Measurements from ENCODE around the gene AR.
"Not testable (repeated sequence)": the region's sequence is repeated elsewhere in the genome, so short reads cannot be mapped to it uniquely, and the experiment has no call there.

AR gene

DNA sequence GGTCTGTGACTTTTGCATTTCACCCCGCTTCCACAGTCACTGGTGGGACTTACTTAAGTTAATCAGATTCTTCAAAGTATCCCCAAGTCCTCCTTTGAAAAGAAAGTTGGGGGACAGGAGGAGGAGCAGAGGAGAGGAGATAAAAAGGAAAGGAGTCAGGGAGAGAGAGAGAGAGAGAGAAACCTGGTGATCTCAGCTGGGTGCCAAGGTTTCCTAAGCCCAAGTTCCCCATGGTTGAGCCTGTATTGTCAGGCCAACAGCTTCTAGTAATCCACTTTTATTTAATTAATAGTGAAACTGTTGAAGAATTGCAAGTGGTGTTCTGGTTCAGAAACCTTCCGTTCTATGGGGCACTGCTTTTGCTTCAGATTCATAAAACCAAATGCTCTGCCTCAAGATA lies 91.6 kb downstream of the AR start:
- Mint-ChIP-seq H3K27ac (no peak overlapping the region), H3K9me3 (peaks cover 4 to 12% of the 10 kb centered on the region in 2 donors), H3K4me1 (no peaks in the 10 kb centered on the region), H3K4me3 (no peak overlapping the region), H3K27me3 (no peaks in the 10 kb centered on the region), H3K36me3 (no peaks in the 10 kb centered on the region)
- DNase-seq (no peak), ATAC-seq (replicated peaks) (no peak)

DNA sequence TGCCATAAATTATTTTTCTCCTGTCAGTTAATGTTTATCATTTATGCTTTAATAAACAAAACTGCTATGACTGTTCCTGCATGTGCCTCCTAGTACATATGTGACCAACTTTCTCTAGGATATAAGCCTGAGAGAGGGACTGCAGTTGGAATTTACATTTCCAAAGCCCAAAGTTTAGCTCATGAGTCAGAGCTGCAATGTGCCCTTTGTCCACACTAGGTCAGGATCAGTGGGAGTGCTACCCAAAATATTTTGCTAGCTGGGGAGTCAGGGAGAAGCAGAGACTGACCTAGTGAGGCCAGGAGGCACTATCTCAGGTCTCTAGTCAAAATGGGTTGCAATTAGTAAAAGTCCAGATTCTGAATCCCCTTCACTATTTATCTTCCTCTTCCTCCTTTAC lies 92.7 kb downstream of the AR start:
- Mint-ChIP-seq H3K27me3 (no peaks in the 10 kb centered on the region), H3K27ac (no peak overlapping the region), H3K4me3 (no peak overlapping the region), H3K36me3 (no peaks in the 10 kb centered on the region), H3K4me1 (no peaks in the 10 kb centered on the region), H3K9me3 (peaks cover 2 to 10% of the 10 kb centered on the region in 2 donors)
- DNase-seq (no peak), ATAC-seq (replicated peaks) (no peak)

DNA sequence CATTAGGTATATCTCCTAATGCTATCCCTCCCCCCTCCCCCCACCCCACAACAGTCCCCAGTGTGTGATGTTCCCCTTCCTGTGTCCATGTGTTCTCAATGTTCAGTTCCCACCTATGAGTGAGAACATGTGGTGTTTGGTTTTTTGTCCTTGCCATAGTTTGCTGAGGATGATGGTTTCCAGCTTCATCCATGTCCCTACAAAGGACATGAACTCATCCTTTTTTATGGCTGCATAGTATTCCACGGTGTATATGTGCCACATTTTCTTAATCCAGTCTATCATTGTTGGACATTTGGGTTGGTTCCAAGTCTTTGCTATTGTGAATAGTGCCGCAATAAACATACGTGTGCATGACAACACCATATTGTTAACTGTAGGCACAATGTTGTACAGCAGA lies 93.5 kb downstream of the AR start:
- not testable (repeated sequence) for H3K4me3 Mint-ChIP-seq; H3K27ac Mint-ChIP-seq; ATAC-seq (replicated peaks); H3K27me3 Mint-ChIP-seq; H3K9me3 Mint-ChIP-seq; H3K4me1 Mint-ChIP-seq; DNase-seq; H3K36me3 Mint-ChIP-seq

DNA sequence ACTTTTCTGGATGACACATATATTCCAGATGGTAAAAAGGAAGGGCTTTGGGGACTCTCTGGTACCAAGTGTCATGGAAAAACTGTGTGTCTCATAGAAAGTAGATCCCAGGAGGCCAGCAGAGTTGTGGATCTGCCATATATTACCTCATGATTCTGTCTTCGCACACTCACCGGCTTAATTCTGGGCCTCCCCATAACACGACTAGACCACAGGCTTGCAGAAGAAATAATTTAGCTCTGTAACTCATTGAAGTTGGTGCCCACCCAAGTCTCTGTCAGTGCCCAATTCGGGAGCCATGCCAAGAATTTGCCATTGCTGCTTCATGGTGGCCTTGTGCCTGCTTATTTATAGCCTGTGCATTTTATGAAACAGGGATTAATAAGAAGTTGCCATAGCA lies 104.5 kb downstream of the AR start:
- Mint-ChIP-seq H3K4me1 (no peaks in the 10 kb centered on the region), H3K4me3 (no peak overlapping the region)
- ATAC-seq (replicated peaks), result no peak

DNA sequence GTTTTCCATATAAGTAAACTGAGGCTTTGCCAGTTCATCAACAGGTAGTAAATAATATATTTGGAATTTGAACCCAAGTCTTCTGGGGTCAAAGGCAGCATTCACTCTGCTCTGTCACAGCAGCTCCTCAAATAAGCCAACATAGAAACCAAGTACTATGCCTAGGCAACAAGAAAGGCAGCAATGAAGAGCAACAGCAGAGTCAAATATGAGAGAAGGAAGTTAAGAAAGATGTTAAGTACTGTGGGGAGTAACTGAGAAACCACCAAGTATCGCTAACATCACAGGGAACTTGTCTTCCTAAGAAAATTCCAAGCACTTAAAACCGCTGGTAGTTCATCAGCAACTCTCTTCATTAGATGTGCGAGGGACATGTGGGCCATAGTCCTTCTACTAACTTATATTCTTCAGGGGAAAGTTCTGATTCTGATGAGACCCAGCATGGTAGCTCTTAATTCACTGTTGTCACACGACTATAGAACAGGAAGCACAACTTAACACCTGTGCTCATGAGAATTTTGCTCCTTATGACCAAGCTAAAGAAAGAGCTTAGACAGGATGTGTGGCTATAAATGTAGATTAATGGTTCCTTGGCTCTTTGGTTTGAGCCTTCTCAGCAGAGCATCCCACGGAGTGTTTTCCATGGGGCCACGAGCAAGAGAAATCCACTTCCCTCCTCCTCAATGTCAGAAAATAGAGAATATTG lies 107.8 kb downstream of the AR start:
- Mint-ChIP-seq H3K27ac (no peak overlapping the region), H3K36me3 (no peaks in the 10 kb centered on the region), H3K9me3 (no peaks in the 10 kb centered on the region), H3K27me3 (no peaks in the 10 kb centered on the region), H3K4me3 (no peak overlapping the region), H3K4me1 (peaks cover 0 to 1% of the 10 kb centered on the region in 2 donors)
- DNase-seq, result no peak
- no peak for ATAC-seq (replicated peaks)

More for the DNA sequence above, 104.5 kb downstream of the AR start:
- H3K27ac Mint-ChIP-seq, result no peak overlapping the region
- H3K27me3 Mint-ChIP-seq, result no peaks in the 10 kb centered on the region
- no peaks in the 10 kb centered on the region for H3K9me3 Mint-ChIP-seq
- DNase-seq, result no peak
- no peaks in the 10 kb centered on the region for H3K36me3 Mint-ChIP-seq

DNA sequence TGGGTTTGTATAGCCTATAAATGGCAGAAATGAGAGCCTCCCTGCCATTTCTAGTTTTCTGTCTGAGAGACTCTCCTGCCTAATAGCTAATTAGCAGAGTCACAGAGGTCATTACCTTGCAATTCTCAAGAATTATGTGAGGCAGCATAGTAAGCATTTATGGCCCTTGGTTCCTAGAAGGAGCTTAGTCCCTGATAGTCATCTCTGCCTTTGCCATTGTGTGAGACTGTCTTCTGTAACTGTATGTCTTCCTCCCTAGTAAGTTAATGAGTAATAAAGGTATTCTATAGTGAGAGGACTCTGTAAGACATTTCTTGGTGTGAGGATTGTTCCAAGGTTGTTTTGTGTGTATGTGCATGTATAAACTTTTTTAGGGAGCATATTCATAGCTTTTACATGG lies 108.7 kb downstream of the AR start:
- Mint-ChIP-seq H3K27ac (no peak overlapping the region), H3K4me3 (no peak overlapping the region), H3K27me3 (no peaks in the 10 kb centered on the region), H3K4me1 (peaks cover 0 to 1% of the 10 kb centered on the region in 2 donors), H3K9me3 (no peaks in the 10 kb centered on the region), H3K36me3 (no peaks in the 10 kb centered on the region)
- no peak for DNase-seq
- no peak for ATAC-seq (replicated peaks)

DNA sequence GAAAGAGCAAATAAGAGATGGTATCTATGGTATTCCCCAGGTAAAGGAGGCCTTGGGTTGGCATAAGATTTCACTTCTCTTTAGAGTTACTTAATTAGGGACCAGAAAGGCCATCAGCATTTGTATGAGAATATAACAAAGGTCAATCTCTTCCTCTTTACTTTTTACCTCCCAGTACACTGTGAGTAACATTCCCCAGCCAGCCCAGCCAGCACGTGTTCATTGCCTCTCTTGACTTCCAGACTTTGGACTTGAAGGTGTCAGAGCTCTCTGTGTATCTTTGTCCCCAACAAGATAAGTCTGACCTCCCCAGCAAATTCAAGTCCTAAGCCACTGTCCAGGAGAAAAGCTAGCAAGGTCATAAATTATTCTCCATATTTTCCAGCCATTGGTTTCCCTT lies 110.5 kb downstream of the AR start:
- Mint-ChIP-seq H3K4me1 (peaks cover 0 to 1% of the 10 kb centered on the region in 2 donors), H3K27me3 (no peaks in the 10 kb centered on the region)

DNA sequence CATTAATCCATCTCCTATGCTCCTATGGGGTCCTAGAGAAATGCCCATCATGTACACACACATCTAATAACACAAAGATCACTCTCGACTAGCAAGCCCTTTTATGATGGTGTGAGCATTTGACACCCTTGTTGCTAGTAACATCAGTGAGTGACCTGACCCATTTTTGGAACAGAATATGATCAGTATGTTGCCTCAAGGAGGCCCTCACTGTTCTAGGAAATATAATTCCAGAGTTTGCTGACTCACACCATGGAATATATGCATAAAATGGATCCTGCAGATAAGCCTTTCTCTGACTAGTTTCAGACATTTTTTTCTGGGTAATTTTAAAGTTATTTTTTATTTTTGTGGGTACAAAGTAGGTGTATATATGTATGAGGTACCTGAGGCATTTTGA lies 121.8 kb downstream of the AR start:
- Mint-ChIP-seq H3K4me1 (no peaks in the 10 kb centered on the region), H3K27ac (no peak overlapping the region), H3K4me3 (no peak overlapping the region), H3K27me3 (no peaks in the 10 kb centered on the region), H3K36me3 (peaks cover 0 to 3% of the 10 kb centered on the region in 2 donors), H3K9me3 (peaks cover 5 to 11% of the 10 kb centered on the region in 2 donors)
- no peak for ATAC-seq (replicated peaks)
- no peak for DNase-seq

More for the DNA sequence above, 110.5 kb downstream of the AR start:
- no peak overlapping the region for H3K27ac Mint-ChIP-seq
- H3K36me3 Mint-ChIP-seq, result no peaks in the 10 kb centered on the region
- H3K9me3 Mint-ChIP-seq, result no peaks in the 10 kb centered on the region
- ATAC-seq (replicated peaks) (peak; percentile 34 to 57), DNase-seq (no peak)
- no peak overlapping the region for H3K4me3 Mint-ChIP-seq

DNA sequence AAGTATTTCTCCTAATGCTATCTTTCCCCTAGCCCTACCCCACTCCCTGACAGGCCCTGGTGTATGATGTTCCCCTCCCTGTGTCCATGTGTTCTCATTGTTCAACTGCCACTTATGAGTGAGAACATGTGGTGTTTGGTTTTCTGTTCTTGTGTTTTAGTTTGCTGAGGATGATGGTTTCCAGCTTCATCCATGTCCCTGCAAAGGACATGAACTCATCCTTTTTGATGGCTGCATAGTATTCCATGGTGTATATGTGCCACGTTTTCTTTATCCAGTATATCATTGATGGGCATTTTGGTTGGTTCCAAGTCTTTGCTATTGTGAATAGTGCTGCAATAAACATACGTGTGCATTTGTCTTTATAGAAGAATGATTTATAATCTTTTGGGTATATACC lies 126.9 kb downstream of the AR start:
- H3K27ac Mint-ChIP-seq, result not testable (repeated sequence)

DNA sequence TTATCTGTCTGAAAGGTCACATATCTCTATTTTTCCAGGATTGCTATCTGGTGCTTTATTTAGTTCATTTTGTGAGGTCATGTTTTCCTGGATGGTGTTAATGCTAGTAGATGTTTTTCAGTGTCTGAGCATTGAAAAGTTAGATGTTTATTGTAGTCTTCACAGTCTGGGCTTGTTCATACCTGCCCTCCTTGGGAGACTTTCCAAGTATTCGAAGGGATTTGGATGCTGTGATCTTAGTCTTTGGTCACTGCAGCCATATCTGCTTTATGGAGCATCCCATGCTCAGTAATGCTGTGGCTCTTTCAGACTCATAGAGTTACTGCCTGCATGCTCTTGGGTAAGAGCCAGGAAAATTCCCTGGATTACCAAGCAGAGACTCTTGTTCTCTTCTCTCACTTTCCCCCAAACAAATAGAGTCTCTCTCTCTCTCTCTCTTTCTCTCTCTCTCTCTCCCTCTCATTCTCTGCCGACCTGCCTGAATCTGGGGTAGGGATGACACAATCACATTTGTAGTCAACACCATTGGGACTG lies 130.0 kb downstream of the AR start:
- H3K4me3 Mint-ChIP-seq, result no peak overlapping the region
- H3K4me1 Mint-ChIP-seq, result no peaks in the 10 kb centered on the region
- H3K27ac Mint-ChIP-seq, result no peak overlapping the region
- H3K9me3 Mint-ChIP-seq, result peaks cover 0 to 5% of the 10 kb centered on the region in 2 donors
- no peaks in the 10 kb centered on the region for H3K36me3 Mint-ChIP-seq
- no peak for DNase-seq
- no peak for ATAC-seq (replicated peaks)
- H3K27me3 Mint-ChIP-seq, result no peaks in the 10 kb centered on the region

More for the DNA sequence above, 126.9 kb downstream of the AR start:
- not testable (repeated sequence) for H3K27me3 Mint-ChIP-seq; H3K4me1 Mint-ChIP-seq; H3K36me3 Mint-ChIP-seq; DNase-seq; H3K9me3 Mint-ChIP-seq; ATAC-seq (replicated peaks); H3K4me3 Mint-ChIP-seq

DNA sequence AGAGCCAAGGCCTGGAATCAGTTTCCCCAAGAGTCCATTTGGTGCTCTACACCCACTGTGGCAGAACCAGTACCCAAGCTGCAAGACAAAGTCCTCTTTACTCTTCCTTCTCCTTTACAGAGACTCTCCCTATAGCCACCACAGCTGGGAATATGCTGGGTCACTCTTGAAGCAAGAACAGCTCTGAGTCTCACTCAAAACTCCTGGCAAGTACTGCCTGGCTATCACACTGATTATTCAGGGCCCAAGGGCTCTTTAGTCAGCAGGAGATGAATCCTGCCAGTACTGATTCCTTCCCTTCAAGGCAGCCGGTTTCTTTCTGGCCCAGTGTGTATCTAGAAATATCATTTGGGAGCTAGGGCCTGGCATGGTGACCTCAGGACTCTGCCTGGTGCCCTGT lies 130.9 kb downstream of the AR start:
- no peak overlapping the region for H3K27ac Mint-ChIP-seq
- peaks cover 0 to 5% of the 10 kb centered on the region in 2 donors for H3K9me3 Mint-ChIP-seq
- no peaks in the 10 kb centered on the region for H3K27me3 Mint-ChIP-seq
- no peak overlapping the region for H3K4me3 Mint-ChIP-seq
- DNase-seq (no peak), ATAC-seq (replicated peaks) (no peak)
- H3K36me3 Mint-ChIP-seq, result no peaks in the 10 kb centered on the region
- H3K4me1 Mint-ChIP-seq, result no peaks in the 10 kb centered on the region

DNA sequence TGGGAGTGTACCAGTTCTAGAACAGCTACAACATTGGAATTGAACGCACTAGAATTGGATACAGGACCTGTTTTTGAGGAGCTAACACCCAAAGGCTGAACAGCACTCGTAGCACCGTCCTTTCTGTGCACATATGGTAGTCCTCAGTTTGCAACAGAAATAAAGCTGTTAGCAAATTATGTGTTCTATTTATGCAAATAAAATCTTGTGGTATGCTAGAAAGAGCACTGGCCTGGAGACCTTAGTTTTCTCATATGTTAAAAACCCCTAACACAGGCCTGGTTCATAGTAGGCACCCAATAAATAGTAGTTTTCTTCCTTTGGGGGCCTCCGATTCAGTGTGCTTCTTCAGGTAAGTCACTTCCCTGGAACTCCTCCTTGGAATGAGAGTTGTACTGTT lies 140.3 kb downstream of the AR start:
- ATAC-seq (replicated peaks), result no peak
- no peak overlapping the region for H3K4me3 Mint-ChIP-seq
- DNase-seq, result no peak
- H3K27ac Mint-ChIP-seq, result no peak overlapping the region
- H3K27me3 Mint-ChIP-seq, result no peaks in the 10 kb centered on the region
- no peaks in the 10 kb centered on the region for H3K4me1 Mint-ChIP-seq
- no peaks in the 10 kb centered on the region for H3K36me3 Mint-ChIP-seq
- peaks cover 0 to 3% of the 10 kb centered on the region in 2 donors for H3K9me3 Mint-ChIP-seq

DNA sequence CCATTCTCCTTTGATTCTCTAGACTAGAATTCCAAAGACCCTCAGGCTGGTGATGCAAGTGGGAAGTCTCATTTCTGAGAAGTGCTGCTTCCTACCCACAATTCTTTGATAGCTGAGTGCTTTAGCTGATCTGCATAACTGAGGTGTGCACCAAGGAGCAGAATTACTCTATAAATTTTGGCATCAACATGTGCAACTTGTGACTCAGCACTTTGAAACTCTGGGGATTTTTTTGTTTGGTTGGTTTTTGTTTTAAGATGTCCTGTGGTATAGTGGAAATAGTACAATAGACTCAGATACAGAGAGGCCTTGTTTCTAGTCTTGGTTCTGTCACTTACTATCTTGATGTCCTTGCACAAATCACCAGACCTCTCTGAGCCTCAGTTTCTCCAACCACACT lies 148.4 kb downstream of the AR start:
- H3K9me3 Mint-ChIP-seq, result no peaks in the 10 kb centered on the region
- peaks cover 0 to 1% of the 10 kb centered on the region in 2 donors for H3K4me1 Mint-ChIP-seq
- no peak overlapping the region for H3K27ac Mint-ChIP-seq
- no peak overlapping the region for H3K4me3 Mint-ChIP-seq
- no peaks in the 10 kb centered on the region for H3K27me3 Mint-ChIP-seq
- ATAC-seq (replicated peaks), result no peak
- no peaks in the 10 kb centered on the region for H3K36me3 Mint-ChIP-seq
- no peak for DNase-seq

DNA sequence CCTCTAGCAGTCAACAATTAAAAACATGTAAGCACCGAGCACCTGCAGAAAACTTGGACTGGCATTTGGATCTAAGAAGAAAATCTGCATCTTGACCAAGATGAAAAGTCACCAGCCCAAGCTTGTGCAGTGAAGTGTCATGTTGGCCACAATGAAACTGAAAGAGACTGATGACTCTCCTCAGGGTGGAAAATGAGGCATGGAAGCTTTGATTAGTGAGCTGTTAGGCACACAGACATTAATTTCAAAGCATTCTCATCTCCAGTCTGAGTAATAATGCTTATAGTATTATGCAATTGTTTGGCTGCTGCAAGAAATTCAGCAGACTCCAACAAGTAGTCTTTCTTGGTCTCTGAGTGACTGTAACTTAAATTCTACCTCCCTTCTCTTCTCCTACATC lies 150.1 kb downstream of the AR start:
- Mint-ChIP-seq H3K4me3 (no peak overlapping the region), H3K27me3 (no peaks in the 10 kb centered on the region), H3K4me1 (peaks cover 0 to 1% of the 10 kb centered on the region in 2 donors), H3K27ac (peak overlapping the region; percentile 32), H3K9me3 (no peaks in the 10 kb centered on the region), H3K36me3 (no peaks in the 10 kb centered on the region)
- DNase-seq, result no peak
- ATAC-seq (replicated peaks), result no peak

DNA sequence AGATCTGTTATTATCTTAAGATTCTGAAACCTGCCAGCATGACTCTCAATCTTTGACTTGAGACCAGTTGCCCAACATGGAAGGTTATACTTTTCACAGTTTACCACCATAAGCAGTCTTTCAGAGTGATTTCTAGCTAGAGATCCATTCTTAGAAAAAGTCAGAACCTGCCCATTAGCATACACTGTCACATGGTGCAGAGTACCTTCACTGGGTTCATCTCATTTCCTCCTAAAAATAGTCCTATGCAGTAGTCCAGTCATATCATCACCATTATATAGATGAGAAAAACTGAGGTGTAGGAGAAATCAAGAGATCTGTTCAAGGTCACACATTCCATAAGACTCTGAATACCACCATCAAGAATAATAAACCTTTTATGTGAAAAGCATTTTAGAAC lies 153.6 kb downstream of the AR start:
- ATAC-seq (replicated peaks) (peak; percentile 42 to 62), DNase-seq (no peak)
- H3K36me3 Mint-ChIP-seq, result no peaks in the 10 kb centered on the region
- H3K9me3 Mint-ChIP-seq, result no peaks in the 10 kb centered on the region
- H3K27ac Mint-ChIP-seq, result no peak overlapping the region
- no peak overlapping the region for H3K4me3 Mint-ChIP-seq
- peaks cover 0 to 3% of the 10 kb centered on the region in 2 donors for H3K27me3 Mint-ChIP-seq
- peaks cover 0 to 1% of the 10 kb centered on the region in 2 donors for H3K4me1 Mint-ChIP-seq
